ENCODE measurements around the gene TSPO2. TPM values are rescaled to one million over a fixed set of nuclear protein-coding genes. Genes with fewer than 3 reads are reported as not detected.

The TSPO2 gene
- total RNA-seq, 1 donor = not detected

- H3K4me3 ChIP-seq (ENCODE audit: low read depth, low read length) = no peak overlapping the region
- no peak for DNase-seq (ENCODE audit: low read depth)
- TF ChIP-seq CTCF (IDR thresholded peaks at IDR 0.05; ENCODE audit: insufficient read depth, low read length) = no peak
Observed at GRCh38 chr6:41023114-41023513, 19.2 kb upstream of the TSPO2 start.

- no peak overlapping the region for H3K4me3 ChIP-seq (ENCODE audit: low read depth, low read length)
- no peak for TF ChIP-seq CTCF (IDR thresholded peaks at IDR 0.05; ENCODE audit: insufficient read depth, low read length)
- DNase-seq (ENCODE audit: low read depth) = no peak
Observed at GRCh38 chr6:41025966-41026530, 16.2 kb upstream of the TSPO2 start.

GRCh38 chr6:41027241-41027640 is 15.0 kb upstream of the TSPO2 start:
- H3K4me3 ChIP-seq (ENCODE audit: low read depth, low read length) = peak overlapping the region; percentile 49
- DNase-seq (ENCODE audit: low read depth) = no peak
- TF ChIP-seq CTCF (IDR thresholded peaks at IDR 0.05; ENCODE audit: insufficient read depth, low read length) = no peak

GRCh38 chr6:41027799-41028560 is 14.3 kb upstream of the TSPO2 start:
- peak overlapping the region; percentile 60 for H3K4me3 ChIP-seq (ENCODE audit: low read depth, low read length)
- peak; percentile 82 for TF ChIP-seq CTCF (IDR thresholded peaks at IDR 0.05; ENCODE audit: insufficient read depth, low read length)
- peak; percentile 62 for DNase-seq (ENCODE audit: low read depth)

- DNase-seq (ENCODE audit: low read depth) = no peak
- no peak for TF ChIP-seq CTCF (IDR thresholded peaks at IDR 0.05; ENCODE audit: insufficient read depth, low read length)
- H3K4me3 ChIP-seq (ENCODE audit: low read depth, low read length) = peak overlapping the region; percentile 60
Observed at GRCh38 chr6:41028561-41029412, 13.5 kb upstream of the TSPO2 start.

- DNase-seq (ENCODE audit: low read depth) = no peak
- no peak for TF ChIP-seq CTCF (IDR thresholded peaks at IDR 0.05; ENCODE audit: insufficient read depth, low read length)
- no peak overlapping the region for H3K4me3 ChIP-seq (ENCODE audit: low read depth, low read length)
Observed at GRCh38 chr6:41032830-41033229, 9.4 kb upstream of the TSPO2 start.
